ENCODE results near the gene HBS1L. TPM values are rescaled to one million over a fixed set of nuclear protein-coding genes. Genes with fewer than 3 reads are reported as not detected.

HBS1L gene
- total and polyA plus RNA-seq, 8 donors = 14.3 to 63.5 (median 30.7) TPM

- WGBS, 5 donors = 91 to 96% (median 94%) methylated on average over 2 of the region's 2 CpGs
- TF ChIP-seq POLR2A (IDR thresholded peaks at IDR 0.05) = no peak
- TF ChIP-seq POLR2AphosphoS5 (IDR thresholded peaks at IDR 0.05) = no peak
- no peak for TF ChIP-seq CTCF (IDR thresholded peaks at IDR 0.05)
- TF ChIP-seq EP300 (IDR thresholded peaks at IDR 0.05) = no peak
- intact Hi-C loops (cut with DNase I; ENCODE audit: low total_unique reads) = no loop called here
- H3K36me3 ChIP-seq = peaks cover 0 to 4% (median 0%) of the 10 kb centered on the region in 4 donors
- H3K4me3 ChIP-seq = no peak overlapping the region
- H3K27ac ChIP-seq = no peak overlapping the region
- no peaks in the 10 kb centered on the region for H3K4me1 ChIP-seq
- H3K9me3 ChIP-seq = no peaks in the 10 kb centered on the region
- H3K27me3 ChIP-seq = no peaks in the 10 kb centered on the region
- no peak for DNase-seq
These were observed 42.3 kb downstream of the HBS1L start for GRCh38 chr6:135012349-135012748.

DNA sequence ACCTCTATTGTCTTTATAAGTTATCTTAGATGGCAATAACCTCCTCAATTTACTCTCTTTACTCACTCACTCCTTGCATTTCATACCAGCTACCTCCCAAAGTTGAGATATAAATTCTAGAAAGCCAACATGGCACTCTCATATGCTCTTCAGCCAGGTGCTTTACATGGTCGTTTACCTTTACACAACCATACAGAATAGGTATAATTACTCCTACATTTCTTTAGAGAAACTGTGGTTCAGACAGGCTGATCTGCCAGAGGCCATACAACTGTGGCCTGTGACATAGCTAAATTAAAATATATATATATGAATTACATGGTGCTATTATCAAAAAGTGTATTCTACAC is 45.7 kb downstream of the HBS1L start:
- H3K36me3 ChIP-seq = peaks cover 0 to 10% (median 0%) of the 10 kb centered on the region in 4 donors
- intact Hi-C loops (cut with DNase I; ENCODE audit: low total_unique reads) = no loop called here
- WGBS, 5 donors = 61 to 79% (median 66%) methylated on average over 1 of the region's 1 CpG
- no peak for DNase-seq
- no peak for TF ChIP-seq CTCF (IDR thresholded peaks at IDR 0.05)
- no peak for TF ChIP-seq POLR2AphosphoS5 (IDR thresholded peaks at IDR 0.05)
- TF ChIP-seq POLR2A (IDR thresholded peaks at IDR 0.05) = no peak
- no peak for TF ChIP-seq EP300 (IDR thresholded peaks at IDR 0.05)
- H3K4me1 ChIP-seq = no peaks in the 10 kb centered on the region
- no peak overlapping the region for H3K4me3 ChIP-seq
- H3K27me3 ChIP-seq = no peaks in the 10 kb centered on the region
- no peaks in the 10 kb centered on the region for H3K9me3 ChIP-seq
- H3K27ac ChIP-seq = no peak overlapping the region

DNA sequence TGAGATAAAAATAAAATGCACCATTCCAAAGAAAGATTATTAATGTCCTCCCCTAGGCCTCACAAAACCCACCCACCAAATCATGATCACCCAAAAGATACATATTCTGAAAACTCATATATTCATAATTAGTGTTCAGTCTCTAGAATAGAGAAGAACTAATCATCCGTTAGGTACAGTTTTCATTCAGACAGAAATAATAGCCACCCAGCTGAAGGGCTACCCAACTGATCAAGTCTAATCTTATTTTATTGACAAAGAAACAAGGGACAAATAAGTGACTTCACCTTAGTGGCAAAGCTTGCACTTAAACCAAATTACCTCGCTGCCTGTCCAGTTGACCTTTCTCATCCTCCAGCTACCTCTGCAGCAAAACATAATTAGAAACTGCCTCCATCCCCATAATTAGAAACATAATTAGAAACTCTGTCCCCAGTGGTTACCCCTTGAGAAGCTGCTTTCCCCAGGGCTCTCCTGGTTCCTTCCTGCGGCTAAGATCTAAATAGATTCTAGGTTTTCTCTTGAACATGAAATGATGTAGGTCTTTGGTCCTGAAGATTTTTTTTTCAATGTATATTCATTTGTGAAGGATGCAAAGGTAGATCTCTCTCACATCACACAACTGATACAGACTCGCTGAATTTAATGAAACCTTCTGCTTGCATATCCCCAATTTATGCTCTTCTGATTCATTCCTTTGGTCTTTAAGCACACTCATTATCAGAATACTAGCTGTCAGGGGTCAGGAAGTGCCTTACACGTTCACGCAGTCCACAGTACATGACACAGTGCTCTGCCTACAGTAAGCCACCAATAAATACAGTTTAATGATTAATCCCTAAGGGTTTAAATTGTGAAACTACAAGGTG is 46.3 kb downstream of the HBS1L start:
- Histone ChIP-seq H3K4me3 (no peak overlapping the region), H3K9me3 (no peaks in the 10 kb centered on the region), H3K36me3 (peaks cover 0 to 10% (median 0%) of the 10 kb centered on the region in 4 donors), H3K27me3 (no peaks in the 10 kb centered on the region), H3K27ac (no peak overlapping the region), H3K4me1 (no peaks in the 10 kb centered on the region)
- peak in 1 of 2 donors; percentile 15 for DNase-seq
- intact Hi-C loops (cut with DNase I; ENCODE audit: low total_unique reads) = no loop called here
- 69 to 81% (median 71%) methylated on average over 6 of the region's 6 CpGs for WGBS, 5 donors
- no peak for TF ChIP-seq EP300 (IDR thresholded peaks at IDR 0.05)
- TF ChIP-seq CTCF (IDR thresholded peaks at IDR 0.05) = no peak
- no peak for TF ChIP-seq POLR2AphosphoS5 (IDR thresholded peaks at IDR 0.05)
- TF ChIP-seq POLR2A (IDR thresholded peaks at IDR 0.05) = no peak

- Histone ChIP-seq H3K9me3 (no peaks in the 10 kb centered on the region), H3K27ac (no peak overlapping the region), H3K36me3 (peaks cover 0 to 10% (median under 1%) of the 10 kb centered on the region in 4 donors), H3K4me1 (no peaks in the 10 kb centered on the region), H3K4me3 (no peak overlapping the region), H3K27me3 (no peaks in the 10 kb centered on the region)
- no peak for DNase-seq
- intact Hi-C loops (cut with DNase I; ENCODE audit: low total_unique reads) = no loop called here
- 94 to 100% (median 96%) methylated on average over 3 of the region's 3 CpGs for WGBS, 5 donors
- TF ChIP-seq EP300 (IDR thresholded peaks at IDR 0.05) (no peak), CTCF (IDR thresholded peaks at IDR 0.05) (no peak), POLR2AphosphoS5 (IDR thresholded peaks at IDR 0.05) (no peak), POLR2A (IDR thresholded peaks at IDR 0.05) (no peak)
These were observed 48.2 kb downstream of the HBS1L start for GRCh38 chr6:135006386-135006914.

Measured in stomach (tissue), 9 donors.